GM19463 (cell line): ENCODE data around the gene HNRNPA1.
"Not testable (repeated sequence)": the region's sequence is repeated elsewhere in the genome, so short reads cannot be mapped to it uniquely, and the experiment has no call there.

Experiments used
- ATAC-seq: cut with Tn5 transposase; IDR thresholded peaks from one replicate; pipeline ENCODE4 v1.9.1; 2021; ENCODE audit warnings: mild to moderate bottlenecking, moderate library complexity; ENCODE audit not compliant: unreplicated experiment

Gene HNRNPA1

DNA sequence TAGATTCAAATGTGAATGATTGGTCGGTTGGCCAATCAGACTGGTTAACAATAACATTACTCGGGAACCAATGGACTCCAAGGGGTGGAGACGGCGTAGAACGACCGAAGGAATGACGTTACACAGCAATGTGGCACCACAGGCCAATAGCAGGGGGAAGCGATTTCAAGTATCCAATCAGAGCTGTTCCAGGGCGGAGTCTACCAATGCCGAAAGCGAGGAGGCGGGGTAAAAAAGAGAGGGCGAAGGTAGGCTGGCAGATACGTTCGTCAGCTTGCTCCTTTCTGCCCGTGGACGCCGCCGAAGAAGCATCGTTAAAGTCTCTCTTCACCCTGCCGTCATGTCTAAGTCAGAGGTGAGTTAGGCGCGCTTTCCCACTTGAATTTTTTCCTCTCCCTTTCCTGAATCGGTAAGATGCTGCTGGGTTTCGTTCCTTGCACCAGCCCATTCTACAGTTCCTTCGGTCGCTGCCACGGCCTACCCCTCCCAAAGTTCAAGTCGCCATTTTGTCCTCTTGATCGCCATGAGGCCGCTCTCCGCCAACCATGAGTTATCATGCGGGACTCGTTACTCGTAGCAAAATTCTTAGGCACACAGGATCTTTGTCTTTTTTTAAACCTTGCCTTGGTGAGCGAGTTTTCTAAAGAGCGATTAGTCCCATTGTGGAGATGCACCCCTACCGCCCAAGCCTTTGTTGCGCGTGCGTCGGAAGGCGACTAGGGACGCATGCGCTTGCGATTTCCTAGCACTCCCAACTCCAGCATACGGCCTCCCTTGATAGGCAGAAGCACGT is at the start of gene HNRNPA1:
Gene HNRNPA1, plus strand, starts transcription at position 259 of the 793 bp plus-strand sequence. Its CDS starts 82 bp downstream, at position 341.
- ATAC-seq, result peak; percentile 83

DNA sequence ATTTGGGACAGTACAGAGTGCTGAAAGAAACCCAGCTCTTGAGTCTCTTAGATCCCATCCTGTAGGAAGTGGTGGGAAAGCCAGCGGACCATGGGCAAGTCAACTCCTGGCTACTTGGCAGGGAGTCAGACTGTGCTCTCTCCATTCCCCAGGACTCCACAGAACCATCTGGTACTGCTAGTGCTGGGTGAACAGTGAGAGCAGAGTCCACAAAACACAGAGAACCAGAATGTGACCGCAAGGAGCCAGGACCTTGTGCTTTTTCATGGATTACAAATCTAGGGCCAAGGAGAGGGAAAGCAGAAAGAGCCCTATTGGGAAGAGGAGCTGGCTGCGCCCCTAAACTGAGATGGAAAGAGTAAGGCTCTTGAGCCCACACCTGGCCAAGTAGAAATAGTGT is 49.3 kb upstream of the HNRNPA1 start:
- not testable (repeated sequence) for ATAC-seq

DNA sequence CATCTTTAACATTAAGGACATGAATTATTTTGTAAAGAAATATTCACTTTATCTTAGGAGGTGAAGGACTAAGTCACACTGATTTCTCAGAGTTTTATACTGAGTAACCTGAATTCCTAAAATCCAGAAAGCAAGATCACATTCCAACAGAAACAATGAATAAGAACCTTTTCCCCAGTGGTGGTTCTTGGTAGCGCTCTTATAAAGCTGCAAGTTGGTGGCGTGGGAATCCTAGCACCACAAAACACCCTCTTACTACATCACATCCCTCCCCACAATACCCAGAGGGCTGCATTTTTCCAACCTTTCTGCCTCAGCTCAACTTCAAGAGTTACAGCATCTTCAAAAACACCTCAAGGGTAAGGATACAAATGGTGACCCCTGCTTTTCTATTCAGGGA is 47.7 kb upstream of the HNRNPA1 start:
- ATAC-seq, result no peak

DNA sequence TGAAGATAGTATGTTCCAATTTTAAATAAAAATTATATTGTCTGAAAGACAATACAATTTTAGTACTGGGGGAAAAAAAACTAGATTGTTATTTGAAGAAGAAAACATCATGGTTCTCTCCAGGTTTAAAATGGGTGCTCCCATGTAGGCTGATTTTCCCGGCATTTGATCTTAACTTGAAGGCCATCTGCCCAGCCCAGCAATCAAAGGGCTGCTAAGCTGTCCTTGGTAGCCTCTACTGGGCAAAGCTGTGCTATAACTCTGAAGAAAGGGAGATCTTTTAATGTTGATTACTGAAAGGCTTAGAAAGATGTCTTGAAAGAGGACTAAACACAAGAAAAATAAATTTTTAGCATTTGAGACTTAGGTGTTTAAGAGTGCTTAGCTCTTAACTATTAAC is 42.0 kb upstream of the HNRNPA1 start:
- ATAC-seq, result no peak

DNA sequence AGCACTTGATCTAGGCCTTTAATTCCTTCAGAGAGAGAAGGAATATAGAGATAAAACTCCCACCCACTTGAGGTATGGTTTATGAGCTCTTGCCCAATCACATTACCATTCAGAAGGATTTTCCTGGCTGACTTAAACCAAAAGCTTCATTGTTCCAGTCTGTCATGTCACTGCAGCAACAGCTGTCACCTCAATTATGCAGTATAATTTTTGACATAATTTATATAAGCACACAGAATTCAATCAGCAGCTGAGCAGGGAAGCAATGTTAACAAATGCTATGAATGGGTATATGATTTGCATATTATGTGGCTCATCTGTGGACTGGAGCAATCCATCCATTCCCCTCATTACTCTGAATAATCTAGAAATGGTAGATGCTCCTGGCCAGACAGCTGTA is 40.9 kb upstream of the HNRNPA1 start:
- no peak for ATAC-seq

DNA sequence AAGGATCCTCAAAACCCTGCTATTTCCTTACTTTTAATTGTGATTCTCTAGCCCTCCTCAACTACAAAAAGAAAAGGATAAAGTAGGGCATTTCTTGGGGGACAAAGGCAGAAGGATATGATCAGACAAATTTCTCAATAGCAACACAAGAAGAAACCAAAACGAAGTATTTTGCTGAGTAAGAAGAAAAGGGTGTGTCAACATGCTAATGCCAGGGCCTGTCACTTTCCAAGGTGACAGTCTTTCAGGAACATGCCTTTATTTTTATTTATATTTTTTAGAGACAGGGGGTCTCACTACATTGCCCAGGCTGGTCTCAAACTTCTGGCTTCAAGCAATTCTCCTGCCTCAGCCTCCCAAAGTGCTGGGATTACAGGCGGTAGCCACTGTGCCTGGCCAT is 40.4 kb upstream of the HNRNPA1 start:
- no peak for ATAC-seq

DNA sequence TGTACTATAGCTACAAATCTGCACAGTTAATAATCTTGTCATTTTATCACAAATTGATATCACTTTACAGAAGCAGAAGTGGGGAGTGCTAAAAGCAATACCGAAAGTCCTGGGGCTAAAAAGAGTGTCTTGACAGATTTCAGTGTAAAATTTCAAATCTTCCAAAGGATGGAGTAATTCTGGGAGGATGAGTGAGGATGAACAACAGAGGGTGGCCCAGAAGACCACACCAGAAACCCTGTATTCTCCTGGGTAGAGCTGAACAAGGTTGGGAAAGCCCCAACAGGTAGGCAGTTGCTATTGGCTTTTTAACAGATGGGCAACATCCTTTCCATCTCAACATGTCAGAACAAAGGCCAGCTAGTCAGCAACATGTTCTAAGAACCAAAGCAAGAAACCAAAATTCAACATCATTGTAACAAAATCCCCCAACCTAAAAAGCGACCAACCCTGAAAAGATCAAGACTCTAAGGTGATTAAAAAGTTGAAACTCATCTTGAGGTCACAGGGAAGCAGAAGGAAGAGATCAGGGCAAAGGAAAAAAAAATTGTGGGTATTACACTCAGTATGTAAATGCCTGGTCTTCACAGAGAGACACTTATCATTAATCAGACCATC is 39.4 kb upstream of the HNRNPA1 start:
- peak; percentile 75 for ATAC-seq

DNA sequence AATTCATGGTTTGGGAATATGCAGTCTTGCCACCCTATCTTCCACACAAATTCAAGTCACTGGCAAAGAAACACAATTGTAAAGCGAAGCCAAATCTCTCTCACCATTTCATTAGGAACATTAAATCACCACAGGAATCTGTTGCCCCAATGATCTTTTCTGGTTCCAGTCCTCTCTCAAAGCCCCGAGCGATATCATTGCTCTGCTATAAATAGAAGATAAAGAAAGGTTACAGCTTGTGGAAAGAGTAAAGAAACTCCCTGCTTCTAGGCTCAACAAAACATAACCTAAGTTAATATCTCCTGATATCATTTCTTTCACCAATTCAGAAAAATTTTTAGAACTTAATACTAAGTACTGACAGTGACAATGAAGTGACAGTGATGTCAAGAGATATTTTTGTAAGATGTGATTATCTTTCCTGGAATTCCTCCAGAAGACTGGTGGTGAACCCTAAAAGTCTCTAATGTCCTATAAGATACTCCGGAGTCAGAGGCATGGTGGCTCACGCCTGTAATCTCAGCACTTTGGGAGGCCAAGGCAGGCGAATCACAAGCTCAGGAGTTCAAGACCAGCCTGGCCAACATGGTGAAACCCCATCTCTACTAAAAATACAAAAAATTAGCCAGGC is 34.4 kb upstream of the HNRNPA1 start:
- no peak for ATAC-seq

DNA sequence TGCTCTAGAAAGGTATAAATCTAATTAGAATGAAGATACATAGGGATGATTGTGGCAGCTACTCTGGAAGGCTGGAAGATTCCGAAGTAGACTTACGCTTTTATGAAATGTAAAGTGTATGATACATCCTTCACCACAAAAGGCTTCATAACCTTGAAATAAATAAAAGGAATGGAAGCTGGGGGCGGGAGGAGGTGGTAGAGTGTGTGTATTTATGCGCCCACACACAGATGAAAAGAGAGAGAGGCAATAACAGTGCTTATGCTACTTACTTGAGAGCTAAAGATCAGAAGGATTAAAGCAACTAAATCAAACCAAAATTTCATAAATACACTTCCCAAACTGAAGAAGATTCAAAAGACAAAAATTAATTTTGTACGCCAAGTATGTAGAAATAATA is 31.0 kb upstream of the HNRNPA1 start:
- ATAC-seq, result no peak

DNA sequence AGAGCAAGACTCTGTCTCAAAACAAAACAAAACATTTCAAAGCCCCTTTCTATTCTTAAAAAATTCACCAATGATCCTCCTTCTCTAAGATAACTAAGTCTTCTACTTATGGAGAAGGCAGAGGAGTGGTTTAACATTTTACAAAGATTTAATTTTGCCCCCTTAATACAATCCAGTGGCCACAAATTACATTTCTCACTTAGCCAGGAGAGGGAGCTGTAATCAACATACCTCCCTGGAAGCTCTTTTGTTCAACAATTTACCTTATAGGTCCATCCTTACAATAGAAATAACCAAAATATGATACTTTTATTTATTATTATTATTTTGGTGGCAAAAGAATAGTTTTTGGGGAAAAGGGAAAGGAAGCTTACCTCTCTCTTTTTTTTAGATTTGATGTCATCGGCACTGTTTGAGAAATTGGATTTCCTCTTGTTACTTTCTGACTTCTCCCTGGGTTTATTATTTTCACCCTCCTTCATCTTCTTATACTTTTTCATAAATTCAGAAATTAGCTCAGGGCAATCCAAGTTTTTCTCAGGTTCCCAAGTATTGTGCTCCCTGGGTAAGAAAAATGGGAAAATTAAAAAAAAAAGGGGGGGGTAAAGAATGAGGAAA is 28.8 kb upstream of the HNRNPA1 start:
- ATAC-seq, result no peak

DNA sequence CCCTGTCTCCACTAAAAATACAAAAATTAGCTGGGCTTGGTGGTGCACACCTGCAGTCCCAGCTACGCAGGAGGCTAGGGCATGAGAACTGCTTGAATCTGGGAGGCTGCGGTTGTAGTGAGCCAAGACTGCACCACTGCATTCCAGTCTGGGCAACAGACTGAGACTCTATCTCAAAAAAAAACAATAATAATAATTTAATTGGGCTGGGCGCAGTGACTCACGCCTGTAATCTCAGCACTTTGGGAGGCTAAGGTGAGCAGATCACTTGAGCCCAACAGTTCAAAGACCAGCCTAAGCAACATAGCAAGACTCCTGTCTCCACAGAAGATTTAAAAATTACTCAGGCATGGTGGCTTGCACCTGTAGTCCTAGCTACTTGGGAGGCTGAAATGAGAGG is 27.3 kb upstream of the HNRNPA1 start:
- no peak for ATAC-seq

DNA sequence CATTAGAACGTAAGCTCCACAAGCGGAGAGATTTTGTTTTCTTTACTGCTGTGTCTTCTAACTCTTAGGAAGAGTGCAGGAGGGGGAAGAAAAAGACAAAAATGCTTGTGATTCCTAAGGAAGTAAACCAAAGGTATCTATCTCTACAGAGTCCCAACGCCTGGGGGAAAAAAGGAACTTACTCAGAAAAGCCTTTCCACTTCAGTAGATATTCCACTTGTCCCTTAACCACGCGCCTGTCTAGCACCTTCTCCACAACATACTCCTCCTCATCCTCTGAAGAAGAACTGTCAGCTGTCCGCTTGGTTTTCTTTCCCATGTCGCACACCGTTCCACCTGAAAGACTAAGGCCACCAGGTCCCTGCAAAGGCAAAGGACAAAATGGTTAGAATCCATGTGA is 23.2 kb upstream of the HNRNPA1 start:
- ATAC-seq, result no peak

DNA sequence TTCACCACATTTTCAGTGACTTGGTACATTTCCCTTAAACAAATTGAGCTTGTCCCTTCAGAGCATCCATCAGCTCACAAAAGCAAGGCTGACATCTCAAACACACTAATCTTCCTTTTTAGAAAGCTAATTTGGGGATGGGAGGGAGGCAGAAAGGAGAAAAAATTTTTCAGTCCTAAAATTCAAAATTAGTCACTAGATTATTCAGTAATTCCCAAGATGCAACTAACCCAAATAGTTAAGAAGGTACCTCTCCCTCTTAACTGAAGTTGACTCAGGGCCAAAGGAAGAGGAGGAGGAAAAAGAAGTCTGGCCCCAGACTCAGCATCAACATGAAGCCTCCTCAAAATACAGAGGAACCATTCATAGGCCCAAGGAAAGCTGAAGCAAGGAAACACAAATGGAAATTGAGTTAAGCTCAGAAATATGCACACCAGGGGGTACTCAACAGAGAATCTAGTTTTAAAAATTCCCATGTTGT is 22.3 kb upstream of the HNRNPA1 start:
- no peak for ATAC-seq

DNA sequence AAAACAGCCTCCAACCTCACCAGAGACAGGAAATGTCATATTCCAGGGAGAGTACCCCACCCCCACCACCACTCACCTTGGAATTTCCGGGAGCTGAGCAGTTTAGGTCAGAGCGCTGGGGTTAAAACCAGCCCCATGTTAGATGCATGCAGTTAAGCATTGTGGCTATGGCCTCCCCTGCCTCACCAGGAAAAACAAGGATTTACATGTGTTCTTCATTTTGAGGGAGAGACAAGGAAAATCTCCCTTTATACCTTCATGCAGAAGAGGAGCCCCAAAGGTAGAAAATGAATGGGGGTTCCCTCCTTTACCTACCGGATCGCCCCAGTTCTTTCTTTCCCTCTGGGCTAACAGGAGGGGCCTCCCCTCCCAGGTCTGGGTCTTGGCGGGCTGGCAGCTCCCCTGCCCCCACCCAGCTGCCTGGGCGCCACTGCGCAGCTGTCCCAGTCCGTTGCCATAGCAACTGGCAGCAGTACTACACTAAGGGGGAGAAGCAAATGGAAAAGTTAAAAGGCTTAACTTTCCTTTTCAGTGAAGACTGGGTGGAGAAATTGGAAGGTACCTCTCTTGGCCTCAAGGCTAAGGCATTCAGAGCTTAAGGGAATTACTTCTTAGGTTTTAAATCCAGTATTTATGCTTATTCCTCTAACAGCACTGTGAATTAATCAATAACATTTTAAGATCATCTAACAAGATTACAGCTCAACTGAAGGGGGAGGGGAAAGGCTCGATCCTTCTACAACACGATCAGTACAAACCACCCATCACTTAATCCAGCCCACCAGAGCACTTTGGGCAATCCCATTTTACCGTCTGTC is 21.1 kb upstream of the HNRNPA1 start:
- peak; percentile 92 for ATAC-seq

DNA sequence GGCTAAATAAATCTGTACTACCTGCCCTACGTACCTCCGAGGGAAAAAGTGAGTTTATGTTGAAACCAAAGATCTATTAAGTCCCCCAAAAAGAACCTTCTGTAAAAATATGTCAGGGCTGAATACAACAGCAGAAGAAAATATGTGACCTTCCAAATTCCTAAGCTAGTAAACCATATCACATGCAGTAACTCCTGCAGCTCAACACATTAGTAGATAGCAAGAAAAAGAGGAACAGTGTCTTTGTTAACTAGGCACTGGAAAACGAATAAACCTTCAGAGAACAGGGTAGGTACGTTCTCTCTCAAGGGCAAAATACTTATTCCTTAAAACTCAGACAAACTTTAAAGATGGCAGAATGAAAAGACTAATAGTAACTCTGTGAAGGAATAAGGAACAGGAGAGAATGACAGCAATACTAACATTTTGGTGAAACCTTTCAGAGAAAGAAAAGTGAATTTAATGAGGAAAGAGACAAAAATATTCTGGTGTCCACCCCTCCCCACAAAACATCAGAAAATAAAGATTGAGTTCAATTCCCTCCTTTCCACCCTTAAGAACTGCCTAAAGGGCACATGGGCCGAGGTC is 18.6 kb upstream of the HNRNPA1 start:
- no peak for ATAC-seq

DNA sequence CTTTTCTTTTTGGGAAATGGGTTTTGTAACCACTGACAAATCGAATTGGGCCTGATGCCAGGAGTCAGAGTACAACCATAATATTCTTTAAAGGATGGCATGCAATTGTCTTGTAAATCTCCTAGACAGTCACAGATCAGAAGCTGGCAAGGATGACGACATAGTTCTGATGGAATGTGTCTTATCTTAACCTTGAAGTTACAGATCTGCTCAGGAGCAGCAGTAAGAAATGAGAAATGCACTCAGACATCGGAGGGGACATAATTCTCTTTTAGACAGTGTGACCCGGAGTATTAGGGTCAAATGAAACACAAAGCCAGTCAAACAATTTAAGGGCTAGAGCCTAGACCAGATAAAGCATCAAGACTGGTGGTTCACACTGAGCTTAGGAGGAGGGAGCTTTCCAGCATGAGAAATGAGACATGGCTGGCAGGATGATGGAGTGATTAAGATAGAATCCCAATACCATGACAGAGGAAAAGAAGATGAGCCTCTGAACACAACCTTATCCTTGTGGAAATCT is 18.1 kb upstream of the HNRNPA1 start:
- no peak for ATAC-seq

DNA sequence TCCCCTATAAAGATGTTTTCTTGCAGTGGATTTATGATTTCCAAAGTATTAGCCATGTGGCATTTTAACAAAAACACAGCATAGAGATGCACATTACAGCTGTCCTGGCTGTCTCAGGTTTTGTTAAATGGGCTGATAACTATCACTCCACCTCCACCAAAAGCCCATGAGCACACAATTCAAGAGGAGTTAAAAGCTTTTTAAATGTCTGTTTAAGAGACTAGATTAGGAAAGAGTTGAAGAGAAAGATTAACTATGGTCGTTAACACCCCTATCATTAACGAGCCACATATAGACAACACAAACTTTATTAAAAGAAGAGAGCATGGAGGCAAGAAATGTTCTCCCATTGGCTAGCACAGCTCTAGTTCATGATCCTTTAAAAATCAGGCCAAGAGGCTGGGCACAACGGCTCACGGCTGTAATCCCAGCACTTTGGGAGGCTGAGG is 15.1 kb upstream of the HNRNPA1 start:
- no peak for ATAC-seq

DNA sequence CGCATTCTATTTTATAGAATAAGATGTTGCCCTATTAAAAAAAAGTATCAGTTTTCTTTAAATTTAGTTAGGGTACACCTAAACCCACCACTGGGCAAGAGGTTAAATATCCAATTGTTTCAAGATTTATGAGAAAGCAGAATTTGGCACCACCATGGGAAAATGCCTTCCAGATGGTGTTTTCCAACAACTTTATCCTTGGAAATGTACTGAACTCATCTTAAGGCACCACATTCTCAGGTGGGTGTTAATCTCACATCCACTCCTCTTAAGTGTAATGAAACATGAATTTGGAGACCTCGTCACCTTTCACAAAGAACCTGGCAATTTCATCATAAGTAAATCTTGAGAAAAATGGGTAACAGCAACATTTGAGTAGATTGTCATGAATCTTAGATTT is 13.7 kb upstream of the HNRNPA1 start:
- no peak for ATAC-seq

DNA sequence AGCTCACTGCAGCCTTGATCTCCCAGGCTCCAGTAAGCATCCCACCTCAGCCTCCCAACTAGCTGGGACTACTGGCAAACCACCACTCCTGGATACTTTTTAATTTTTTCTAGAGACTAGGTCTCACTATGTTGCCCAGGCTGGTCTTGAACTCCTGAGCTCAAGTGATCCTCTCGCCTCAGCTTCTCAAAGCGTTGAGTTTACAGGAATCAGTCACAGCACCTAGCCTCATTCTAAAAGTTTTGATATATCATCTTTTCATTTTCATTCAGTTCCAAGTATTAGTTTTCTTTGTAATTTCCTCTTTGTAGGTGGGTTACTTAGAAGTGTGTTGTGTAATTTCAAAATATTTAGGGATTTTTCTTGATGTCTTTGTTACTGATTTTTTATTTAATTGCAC is 10.2 kb upstream of the HNRNPA1 start:
- ATAC-seq, result no peak

DNA sequence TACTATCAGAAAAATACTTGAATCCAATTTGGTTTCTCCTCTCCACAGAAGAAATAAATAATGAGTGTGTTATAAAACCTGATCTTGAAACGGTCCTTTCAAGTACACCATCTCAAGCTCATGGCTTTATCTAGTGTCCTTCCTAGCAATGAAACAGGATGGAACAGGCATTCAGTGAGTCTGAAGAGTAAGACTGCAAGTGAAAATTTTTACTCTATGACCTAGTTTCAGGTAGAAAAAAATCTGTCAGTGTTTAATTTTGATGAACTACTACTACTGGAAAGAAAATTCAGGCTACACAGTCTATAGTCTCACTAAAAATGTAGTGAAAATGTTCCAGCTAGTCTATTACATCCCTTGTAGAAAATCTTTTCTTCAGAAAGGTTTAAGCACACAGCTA is 8.3 kb upstream of the HNRNPA1 start:
- no peak for ATAC-seq
